HG02884 (cell line): ENCODE data around the gene TBC1D1.

Source experiments
- ATAC-seq: cut with Tn5 transposase; IDR thresholded peaks from one replicate; pipeline ENCODE4 v1.9.1; 2021; ENCODE audit warnings: mild to moderate bottlenecking, moderate library complexity; ENCODE audit not compliant: unreplicated experiment

The TBC1D1 gene

GRCh38 chr4:38119668-38120385, 228.9 kb downstream of the TBC1D1 start:
- ATAC-seq, result no peak

- ATAC-seq, result no peak
Observed at GRCh38 chr4:38120772-38121171, 229.9 kb downstream of the TBC1D1 start.

DNA sequence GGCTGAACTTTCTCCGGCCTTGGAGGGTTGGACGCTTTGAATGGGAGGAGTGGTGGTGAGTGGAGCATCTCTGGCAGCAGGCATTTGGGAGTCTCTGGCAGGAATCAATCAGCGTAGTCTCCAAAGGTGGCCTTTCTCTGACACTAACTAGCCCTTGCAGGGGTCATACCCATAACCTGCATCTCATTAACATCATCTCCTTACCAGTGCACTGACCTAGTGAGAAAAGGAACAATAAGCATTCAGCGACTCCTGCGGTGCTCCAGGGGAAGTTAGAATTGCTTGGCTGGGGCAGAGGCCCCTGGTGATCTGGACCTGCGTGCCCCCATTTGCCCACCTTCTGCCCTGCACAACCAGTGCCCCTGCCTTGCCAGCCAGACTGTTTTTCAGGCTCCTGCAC, 231.2 kb downstream of the TBC1D1 start:
- no peak for ATAC-seq

DNA sequence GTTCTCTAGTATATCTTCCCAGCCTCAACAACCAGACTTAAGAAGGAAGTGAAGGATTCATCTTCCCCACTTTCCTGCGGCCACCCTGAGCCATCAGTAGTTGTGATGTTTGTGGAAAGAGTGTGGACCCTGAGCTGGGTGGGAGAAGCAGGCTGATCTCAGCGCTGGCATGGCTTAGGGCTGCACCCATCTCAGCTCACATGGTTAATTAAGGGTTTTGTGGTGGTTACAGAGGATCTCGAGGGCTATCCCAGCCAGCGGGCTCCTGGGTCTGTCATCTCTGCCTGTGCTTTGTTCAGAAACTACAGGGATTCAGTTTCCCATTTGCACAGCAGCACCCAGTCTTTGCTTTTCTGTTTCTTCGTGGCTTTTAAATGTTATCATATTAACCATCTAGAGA, 232.7 kb downstream of the TBC1D1 start:
- ATAC-seq, result no peak

DNA sequence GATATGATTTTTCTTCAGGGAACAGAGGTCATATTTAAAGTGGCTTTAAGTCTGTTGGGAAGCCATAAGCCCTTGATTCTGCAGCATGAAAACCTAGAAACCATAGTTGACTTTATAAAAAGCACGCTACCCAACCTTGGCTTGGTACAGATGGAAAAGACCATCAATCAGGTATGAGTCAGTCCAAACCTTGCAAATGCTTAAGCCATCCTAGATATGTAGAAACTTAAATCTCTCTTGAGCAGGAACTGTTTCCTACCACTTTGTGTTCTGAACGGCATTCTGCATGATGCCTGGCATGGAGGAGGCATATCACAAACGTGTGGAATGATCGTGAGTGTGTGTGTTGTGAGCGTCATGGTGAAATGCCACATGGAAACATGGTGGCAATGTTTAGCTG, 234.1 kb downstream of the TBC1D1 start:
- ATAC-seq, result no peak

- no peak for ATAC-seq
Observed at GRCh38 chr4:38125816-38126215, 234.9 kb downstream of the TBC1D1 start.

GRCh38 chr4:38128478-38129459, 237.9 kb downstream of the TBC1D1 start:
- peak; percentile 44 for ATAC-seq

DNA sequence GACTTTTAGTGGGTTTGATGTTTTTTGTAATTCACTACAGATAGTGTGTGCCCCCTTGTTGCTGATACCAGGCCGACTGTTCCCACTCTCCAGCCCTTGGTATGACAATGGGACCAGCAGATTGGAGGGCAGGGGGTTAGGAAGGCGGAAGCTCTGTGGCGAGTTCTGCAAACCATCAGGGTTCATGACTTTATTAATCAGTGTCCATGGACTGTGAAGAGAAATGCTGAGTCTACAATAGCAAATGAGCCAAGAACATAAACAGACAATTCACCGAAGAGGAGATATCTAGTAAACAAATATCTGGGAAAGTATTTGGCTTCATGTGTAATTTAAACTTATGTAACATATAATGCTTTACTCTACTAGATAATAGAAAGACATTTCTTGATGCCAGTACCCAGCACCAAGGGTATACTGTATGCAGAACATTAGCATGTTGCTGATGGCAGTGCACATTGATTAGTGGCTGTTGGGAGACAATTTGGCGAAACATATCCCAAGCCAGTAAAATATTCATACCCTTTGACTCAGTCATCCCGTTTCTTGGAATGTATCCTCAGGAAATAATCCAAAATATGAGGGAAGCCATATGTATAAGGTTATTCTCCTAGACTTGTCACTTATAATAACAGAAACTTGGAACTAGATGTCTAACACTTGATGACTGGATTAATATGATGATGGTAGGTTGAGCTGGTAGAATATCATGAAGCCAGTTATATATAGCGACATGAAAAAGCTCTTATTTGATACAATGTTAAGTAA, 238.8 kb downstream of the TBC1D1 start:
- ATAC-seq, result no peak

- no peak for ATAC-seq
Observed at GRCh38 chr4:38130884-38131283, 240.0 kb downstream of the TBC1D1 start.

DNA sequence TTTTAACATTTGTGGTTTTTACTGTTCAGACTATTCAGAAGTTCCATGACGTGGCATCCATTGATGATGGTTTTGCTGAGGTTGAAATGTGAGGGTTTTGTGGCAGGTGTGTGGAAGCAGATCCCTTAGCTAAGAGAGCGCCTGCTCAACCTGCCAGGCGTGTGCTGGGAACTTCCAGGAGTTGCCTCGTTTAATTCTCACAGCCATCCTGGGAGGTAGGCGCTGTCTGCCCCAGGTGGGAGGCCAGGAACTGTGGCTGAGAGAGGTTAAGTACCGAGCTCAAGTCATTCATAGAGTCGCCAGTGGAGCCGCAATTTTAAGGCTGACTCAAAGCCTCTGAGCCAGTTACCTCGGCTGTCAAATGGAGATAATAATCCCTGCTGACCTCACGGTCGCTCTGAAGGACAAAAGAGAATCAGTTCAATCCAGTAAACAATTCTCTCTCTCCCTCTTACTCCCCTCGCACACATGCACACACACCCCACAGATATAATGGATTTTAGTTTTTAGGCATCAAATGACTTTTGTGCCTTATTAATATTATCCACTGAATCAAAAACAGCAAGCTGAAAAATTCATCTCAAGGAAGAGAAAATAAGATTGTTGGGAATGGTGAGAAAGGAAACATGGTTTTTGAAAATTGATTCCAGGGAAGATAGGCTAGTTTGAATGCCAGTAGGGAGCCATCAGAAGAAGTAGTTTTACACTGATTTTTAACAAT, 240.6 kb downstream of the TBC1D1 start:
- no peak for ATAC-seq

GRCh38 chr4:38132107-38132673, 241.3 kb downstream of the TBC1D1 start:
- ATAC-seq, result peak; percentile 71

DNA sequence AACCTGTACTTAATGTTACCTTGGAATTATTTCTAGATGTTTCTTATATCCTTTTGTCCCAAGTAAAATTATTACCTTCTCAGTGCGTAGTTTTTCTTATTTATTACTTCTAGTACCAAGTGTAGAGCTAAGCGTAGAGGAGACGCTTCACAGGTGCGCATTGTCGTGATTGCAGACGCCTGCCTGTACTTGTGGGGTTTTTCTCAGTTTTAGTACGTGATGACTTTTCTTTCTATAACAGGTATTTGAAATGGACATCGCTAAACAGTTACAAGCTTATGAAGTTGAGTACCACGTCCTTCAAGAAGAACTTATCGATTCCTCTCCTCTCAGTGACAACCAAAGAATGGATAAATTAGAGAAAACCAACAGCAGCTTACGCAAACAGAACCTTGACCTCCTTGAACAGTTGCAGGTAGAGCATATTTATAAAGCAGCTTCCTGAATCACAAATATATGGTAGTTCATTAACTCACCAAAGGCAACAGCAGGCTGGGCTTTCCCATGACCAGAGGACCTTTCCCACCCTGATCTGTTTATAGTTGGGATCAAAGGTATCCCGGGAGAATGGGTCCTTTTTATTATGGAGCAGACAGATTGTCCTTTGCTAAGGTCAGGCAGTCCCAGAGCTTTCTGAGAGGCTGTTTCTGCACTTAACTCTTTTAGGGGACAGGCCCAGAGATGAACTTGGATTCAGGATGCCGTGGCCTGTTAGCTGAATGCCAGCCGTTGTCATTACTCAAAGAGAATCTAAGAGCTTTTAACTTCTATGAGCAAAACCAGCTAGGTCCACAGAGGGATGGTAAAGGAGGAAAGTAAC, 242.2 kb downstream of the TBC1D1 start:
- no peak for ATAC-seq

DNA sequence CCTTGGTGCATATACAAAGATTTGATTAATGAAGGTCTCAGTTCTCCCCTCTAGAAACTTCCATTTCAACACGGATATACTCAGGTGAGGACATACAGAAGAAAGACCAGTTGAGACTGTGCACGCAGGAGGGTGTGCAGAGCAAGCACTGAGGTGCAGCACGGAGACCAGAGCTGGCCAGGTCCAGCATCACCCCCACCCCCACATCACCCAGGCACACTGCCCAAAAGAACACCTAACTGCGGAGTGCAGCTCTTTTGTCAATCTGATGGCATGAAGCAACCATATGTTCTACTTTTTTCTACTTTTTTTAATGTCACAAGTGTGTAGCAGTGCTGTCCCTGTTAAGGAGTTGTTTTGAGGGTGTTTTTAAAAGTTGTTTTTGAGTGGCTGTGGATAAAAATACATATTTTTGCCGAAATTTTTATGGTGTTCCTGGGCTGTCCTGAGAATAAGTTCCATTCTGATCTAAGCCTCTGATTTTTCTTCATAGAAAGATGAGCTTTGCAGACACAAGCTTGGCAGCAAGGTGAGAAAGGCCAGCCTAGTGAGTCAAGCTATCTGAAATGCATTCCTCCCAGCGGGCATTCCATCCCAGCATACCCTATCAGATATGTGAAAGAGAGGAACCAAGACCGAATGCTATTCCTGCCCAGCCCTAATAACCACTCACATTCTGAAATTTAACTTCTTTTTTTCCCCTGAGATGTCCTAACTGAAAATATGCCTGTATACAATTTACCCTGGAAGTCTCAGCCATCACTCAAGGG, 243.0 kb downstream of the TBC1D1 start:
- no peak for ATAC-seq

GRCh38 chr4:38135201-38135600, 244.3 kb downstream of the TBC1D1 start:
- no peak for ATAC-seq

DNA sequence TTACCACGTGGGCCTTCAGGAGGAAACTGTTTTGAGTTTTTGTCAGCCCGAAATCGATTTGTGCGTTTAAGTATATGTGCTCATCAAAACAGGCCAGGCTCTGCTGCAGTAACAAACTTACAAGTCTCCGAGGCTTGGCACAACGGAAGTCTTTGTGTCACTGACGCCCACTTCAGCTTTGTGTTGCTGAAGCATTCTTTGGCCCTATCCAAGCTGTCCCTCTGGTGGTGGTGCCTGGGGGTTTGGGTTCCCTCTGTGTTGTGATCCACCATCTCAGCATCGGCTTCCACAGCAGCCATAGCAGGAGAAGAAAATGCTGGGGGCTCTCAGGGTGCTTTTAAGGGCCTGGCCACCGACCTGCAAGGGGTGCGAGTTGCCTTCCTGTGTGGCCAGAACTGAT, 245.7 kb downstream of the TBC1D1 start:
- ATAC-seq, result no peak

GRCh38 chr4:38137080-38137479, 246.2 kb downstream of the TBC1D1 start:
- ATAC-seq, result no peak

GRCh38 chr4:38138363-38138762, 247.5 kb downstream of the TBC1D1 start:
- ATAC-seq, result no peak

DNA sequence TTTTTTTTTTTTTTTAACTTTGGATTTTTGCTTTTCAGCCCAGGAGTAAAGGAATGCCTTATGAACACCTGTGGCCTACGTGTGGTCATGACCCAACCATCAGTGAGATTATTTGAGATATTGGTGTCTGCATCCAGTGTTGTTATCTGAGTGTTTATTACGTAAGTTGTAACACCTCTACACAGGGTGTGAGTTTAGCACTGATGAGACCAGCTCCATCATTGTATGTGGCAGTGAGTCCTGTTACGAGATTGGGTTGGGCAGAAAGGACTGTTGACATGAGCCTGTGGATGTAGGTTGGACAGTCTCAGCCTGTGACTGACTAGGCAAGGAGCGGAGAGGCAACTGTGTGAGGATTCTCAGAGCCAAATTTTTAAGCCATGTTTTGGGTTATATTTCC, 248.3 kb downstream of the TBC1D1 start:
- no peak for ATAC-seq
